Stromal cell of bone marrow (primary cell): Measurements from ENCODE around the gene RBM39.
A peak's percentile ranks its signal among the peaks of the same experiment; 100 is the strongest.
"Not testable (repeated sequence)": the region's sequence is repeated elsewhere in the genome, so short reads cannot be mapped to it uniquely, and the experiment has no call there.

Source experiments
- DNase-seq: peaks from one replicate; pipeline ENCODE4 v3.0.0-alpha.2; 2012; ENCODE audit warnings: low read depth

The RBM39 gene

GRCh38 chr20:35741892-35742740, at the start of gene RBM39:
RBM39 (minus strand) TSS chr20:35742260; CDS start chr20:35740874, 1,386 bp downstream.
- DNase-seq = peak; percentile 100

GRCh38 chr20:35791821-35792220, 49.8 kb upstream of the RBM39 start:
- peak; percentile 75 for DNase-seq

- no peak for DNase-seq
These were observed 49.0 kb upstream of the RBM39 start for GRCh38 chr20:35791097-35791496.

GRCh38 chr20:35788796-35789195, 46.7 kb upstream of the RBM39 start:
- DNase-seq = no peak

GRCh38 chr20:35785541-35785940, 43.5 kb upstream of the RBM39 start:
- not testable (repeated sequence) for DNase-seq

- DNase-seq = not testable (repeated sequence)
These were observed 41.8 kb upstream of the RBM39 start for GRCh38 chr20:35783811-35784210.

- DNase-seq = no peak
These were observed 34.5 kb upstream of the RBM39 start for GRCh38 chr20:35776513-35777101.

GRCh38 chr20:35774391-35774790, 32.3 kb upstream of the RBM39 start:
- DNase-seq = no peak

- no peak for DNase-seq
These were observed 31.2 kb upstream of the RBM39 start for GRCh38 chr20:35773154-35773751.

- DNase-seq = no peak
These were observed 30.6 kb upstream of the RBM39 start for GRCh38 chr20:35772563-35773058.

- peak; percentile 88 for DNase-seq
These were observed 29.9 kb upstream of the RBM39 start, which contains the start of gene PHF20 for GRCh38 chr20:35771689-35772562. PHF20 (plus strand) TSS chr20:35772015; CDS start chr20:35801523, 29,508 bp downstream.

GRCh38 chr20:35771367-35771688, 29.3 kb upstream of the RBM39 start:
- DNase-seq = no peak

GRCh38 chr20:35768731-35769664, 26.9 kb upstream of the RBM39 start:
- DNase-seq = peak; percentile 99

GRCh38 chr20:35767683-35768481, 25.8 kb upstream of the RBM39 start:
- DNase-seq = no peak

GRCh38 chr20:35766843-35767242, 24.8 kb upstream of the RBM39 start:
- no peak for DNase-seq

- not testable (repeated sequence) for DNase-seq
These were observed 22.9 kb upstream of the RBM39 start for GRCh38 chr20:35764936-35765335.

- no peak for DNase-seq
These were observed 20.4 kb upstream of the RBM39 start for GRCh38 chr20:35762461-35762860.

GRCh38 chr20:35761548-35761947, 19.5 kb upstream of the RBM39 start:
- not testable (repeated sequence) for DNase-seq

- no peak for DNase-seq
These were observed 15.1 kb upstream of the RBM39 start for GRCh38 chr20:35757098-35757705.
